Right lobe of liver (tissue), 4 donors: ENCODE measurements around the gene DTD2.

Source experiments
- POLR2A ChIP-seq: fragments of 450-650 bp; IDR thresholded peaks from one replicate; pipeline ENCODE4 v1.6.1; 2017; ENCODE audit warnings: antibody characterized with exemption, mild to moderate bottlenecking
- TF ChIP-seq, protein P1 (sequence below), 4 donors: fragments of 200-600 bp in 3 of 4; fragments of 450-650 bp in 1 of 4; IDR thresholded peaks; one replicate each; pipeline versions ENCODE4 v1.5.1 to v1.8.0; 2016 to 2022; ENCODE audit warnings: antibody characterized with exemption in 4 of 4, mild to moderate bottlenecking in 2 of 4
- donor health status: DM: no; HTN: no; CAD: no.
- donor health status: DM: no; HTN: no; CAD: no.
- donor health status: DM: no; HTN: yes; CAD: no.

DNA sequence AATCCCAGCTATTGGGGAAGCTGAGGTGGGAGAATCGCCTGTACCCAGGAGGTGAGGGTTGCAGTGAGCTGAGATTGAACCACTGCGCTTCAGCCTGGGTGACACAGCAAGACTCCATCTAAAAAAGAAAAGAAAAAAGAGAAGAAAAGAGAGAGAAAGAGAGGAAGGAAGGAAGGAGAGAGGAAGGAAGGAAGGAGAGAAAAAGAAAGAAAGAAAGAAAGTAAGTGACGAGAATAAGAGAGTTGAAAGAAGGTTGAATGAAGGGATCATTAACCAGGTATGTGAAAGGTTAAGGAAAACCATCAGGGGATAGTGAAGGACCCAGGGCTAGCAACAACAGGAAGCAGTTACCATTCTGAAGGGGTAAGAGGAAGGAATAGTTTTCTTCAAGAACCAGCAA lies 4.2 kb upstream of the DTD2 start:
- no peak for TF ChIP-seq POLR2A
- TF ChIP-seq, protein P1, sequence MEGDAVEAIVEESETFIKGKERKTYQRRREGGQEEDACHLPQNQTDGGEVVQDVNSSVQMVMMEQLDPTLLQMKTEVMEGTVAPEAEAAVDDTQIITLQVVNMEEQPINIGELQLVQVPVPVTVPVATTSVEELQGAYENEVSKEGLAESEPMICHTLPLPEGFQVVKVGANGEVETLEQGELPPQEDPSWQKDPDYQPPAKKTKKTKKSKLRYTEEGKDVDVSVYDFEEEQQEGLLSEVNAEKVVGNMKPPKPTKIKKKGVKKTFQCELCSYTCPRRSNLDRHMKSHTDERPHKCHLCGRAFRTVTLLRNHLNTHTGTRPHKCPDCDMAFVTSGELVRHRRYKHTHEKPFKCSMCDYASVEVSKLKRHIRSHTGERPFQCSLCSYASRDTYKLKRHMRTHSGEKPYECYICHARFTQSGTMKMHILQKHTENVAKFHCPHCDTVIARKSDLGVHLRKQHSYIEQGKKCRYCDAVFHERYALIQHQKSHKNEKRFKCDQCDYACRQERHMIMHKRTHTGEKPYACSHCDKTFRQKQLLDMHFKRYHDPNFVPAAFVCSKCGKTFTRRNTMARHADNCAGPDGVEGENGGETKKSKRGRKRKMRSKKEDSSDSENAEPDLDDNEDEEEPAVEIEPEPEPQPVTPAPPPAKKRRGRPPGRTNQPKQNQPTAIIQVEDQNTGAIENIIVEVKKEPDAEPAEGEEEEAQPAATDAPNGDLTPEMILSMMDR (IDR thresholded peaks at IDR 0.05), result no peak
